Transverse colon (tissue), 4 donors: ENCODE measurements around the gene HTR3B. TPM values are rescaled to one million over a fixed set of nuclear protein-coding genes. Genes with fewer than 3 reads are reported as not detected.

ENCODE experiments used
- DNase-seq: peaks from one replicate; pipeline ENCODE4 v3.0.0-alpha.2; 2019
- H3K27ac ChIP-seq, 4 donors: fragments of 200-600 bp; sonication (generic); 2 replicates each; pipeline ENCODE4 v1.5.1; 2016 to 2018; ENCODE audit warnings: inconsistent platforms in 4 of 4
- H3K27me3 ChIP-seq: fragments of 200-600 bp; sonication (generic); 2 replicates; pipeline ENCODE4 v1.5.1; 2017; ENCODE audit warnings: inconsistent platforms
- H3K36me3 ChIP-seq, 4 donors: fragments of 200-600 bp; sonication (generic); 2 replicates each; pipeline ENCODE4 v1.5.1; 2017 to 2019; ENCODE audit warnings: inconsistent platforms in 4 of 4
- H3K4me1 ChIP-seq, 4 donors: fragments of 200-600 bp; sonication (generic); 2 replicates each; pipeline ENCODE4 v1.5.1; 2017 to 2020; ENCODE audit warnings: inconsistent platforms in 4 of 4
- H3K4me3 ChIP-seq, 4 donors: fragments of 200-600 bp; sonication (generic); 1 replicate in 1 of 4; 2 replicates in 3 of 4; pipeline versions ENCODE4 v1.5.1 to v1.6.1; 2017 to 2019; ENCODE audit warnings: inconsistent platforms in 4 of 4
- H3K9me3 ChIP-seq, 2 donors: fragments of 200-600 bp; sonication (generic); 2 replicates each; pipeline ENCODE4 v1.5.1; 2017 to 2019; ENCODE audit warnings: inconsistent platforms in 2 of 2
- EP300 ChIP-seq: sonication (generic); formaldehyde crosslinking; IDR thresholded peaks from one replicate; pipeline ENCODE4 v1.6.1; 2017; ENCODE audit warnings: antibody characterized with exemption, low read depth
- POLR2A ChIP-seq: fragments of 450-650 bp; IDR thresholded peaks from one replicate; pipeline ENCODE4 v1.6.1; 2016; ENCODE audit warnings: antibody characterized with exemption, mild to moderate bottlenecking, moderate library complexity
- POLR2AphosphoS5 ChIP-seq, 3 donors: sonication (generic); formaldehyde crosslinking; IDR thresholded peaks; one replicate each; pipeline ENCODE4 v1.6.1; 2016; ENCODE audit warnings: antibody characterized with exemption in 3 of 3
- WGBS, 2 donors: methylation state at CpG; one replicate each; pipeline ENCODE4 v1.1.5; 2018; ENCODE audit warnings: low coverage in 1 of 2; 5-methylcytosine and 5-hydroxymethylcytosine counted together
- in situ Hi-C, 4 donors: fragments of 200-750 bp; cut with MboI; loops; one replicate each; pipeline versions ENCODE4 v1.15.0 to v1.15.1; 2017; ENCODE audit warnings: low sequenced_read_pairs in 3 of 4, low pct_ligation_motif_present in 1 of 4, low pct_unique_long_range_greater_than_20kb in 1 of 4
- intact Hi-C: fragments of 100-400 bp; cut with DNase I; formaldehyde crosslinking; loops from one replicate; pipeline ENCODE4 v1.15.1; 2023; ENCODE audit warnings: low total_unique reads
- total RNA-seq, 4 donors: library from RNA; depleted of rRNA; stranded (reverse); fragments of >200 nt; gene quantifications; one replicate each; pipeline ENCODE4 v1.1.0, GENCODE V29; 2016
- TF ChIP-seq, protein P1 (sequence below), 5 experiments: fragments of 200-600 bp in 3 of 5; fragments of 450-650 bp in 2 of 5; sonication (generic) in 3 of 5; IDR thresholded peaks; 1 replicate in 2 of 5; 2 replicates in 3 of 5; pipeline ENCODE4 v1.5.1; 2016 to 2017; ENCODE audit warnings: antibody characterized with exemption in 5 of 5, inconsistent platforms in 3 of 5, mild to moderate bottlenecking in 2 of 5, moderate library complexity in 1 of 5

The HTR3B gene
- total RNA-seq, 4 donors from 2014 or later, result 0.14 TPM; not detected in 3

- TF ChIP-seq, protein P1, sequence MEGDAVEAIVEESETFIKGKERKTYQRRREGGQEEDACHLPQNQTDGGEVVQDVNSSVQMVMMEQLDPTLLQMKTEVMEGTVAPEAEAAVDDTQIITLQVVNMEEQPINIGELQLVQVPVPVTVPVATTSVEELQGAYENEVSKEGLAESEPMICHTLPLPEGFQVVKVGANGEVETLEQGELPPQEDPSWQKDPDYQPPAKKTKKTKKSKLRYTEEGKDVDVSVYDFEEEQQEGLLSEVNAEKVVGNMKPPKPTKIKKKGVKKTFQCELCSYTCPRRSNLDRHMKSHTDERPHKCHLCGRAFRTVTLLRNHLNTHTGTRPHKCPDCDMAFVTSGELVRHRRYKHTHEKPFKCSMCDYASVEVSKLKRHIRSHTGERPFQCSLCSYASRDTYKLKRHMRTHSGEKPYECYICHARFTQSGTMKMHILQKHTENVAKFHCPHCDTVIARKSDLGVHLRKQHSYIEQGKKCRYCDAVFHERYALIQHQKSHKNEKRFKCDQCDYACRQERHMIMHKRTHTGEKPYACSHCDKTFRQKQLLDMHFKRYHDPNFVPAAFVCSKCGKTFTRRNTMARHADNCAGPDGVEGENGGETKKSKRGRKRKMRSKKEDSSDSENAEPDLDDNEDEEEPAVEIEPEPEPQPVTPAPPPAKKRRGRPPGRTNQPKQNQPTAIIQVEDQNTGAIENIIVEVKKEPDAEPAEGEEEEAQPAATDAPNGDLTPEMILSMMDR (IDR thresholded peaks at IDR 0.05), result no peak
- TF ChIP-seq EP300, result no peak
- TF ChIP-seq POLR2A, result no peak
- TF ChIP-seq POLR2AphosphoS5 (IDR thresholded peaks at IDR 0.05), result no peak
- 71 to 75% methylated on average over 1 of the region's 1 CpG for WGBS, 2 donors
- intact Hi-C loops, result no loop called here
- Histone ChIP-seq H3K9me3 (no peaks in the 10 kb centered on the region), H3K36me3 (no peaks in the 10 kb centered on the region), H3K4me3 (no peak overlapping the region), H3K4me1 (no peaks in the 10 kb centered on the region), H3K27ac (no peak overlapping the region), H3K27me3 (no peaks in the 10 kb centered on the region)
- no peak for DNase-seq
- in situ Hi-C loops, result loop anchor here in 1 of 4 donors (25.0 kb wide), 1 partner anchor 380 kb away; no protein-coding TSS in a partner anchor
Measured at GRCh38 chr11:113881856-113882255, 22.7 kb upstream of the HTR3B start.

GRCh38 chr11:113884361-113884836 is 20.2 kb upstream of the HTR3B start:
- intact Hi-C loops, result no loop called here
- no peak for DNase-seq
- no peaks in the 10 kb centered on the region for H3K4me1 ChIP-seq
- H3K36me3 ChIP-seq, result no peaks in the 10 kb centered on the region
- in situ Hi-C loops, result loop anchor here in 1 of 4 donors (25.0 kb wide), 1 partner anchor 378 kb away; no protein-coding TSS in a partner anchor
- TF ChIP-seq EP300 (no peak), POLR2A (no peak), POLR2AphosphoS5 (IDR thresholded peaks at IDR 0.05) (no peak)
- TF ChIP-seq, protein P1 (IDR thresholded peaks at IDR 0.05), result no peak
- WGBS, 2 donors, result 81% methylated on average over 7 of the region's 7 CpGs; no CpG with 5 or more reads in 1 of the 2 donors
- H3K27ac ChIP-seq, result no peak overlapping the region
- H3K9me3 ChIP-seq, result no peaks in the 10 kb centered on the region
- no peaks in the 10 kb centered on the region for H3K27me3 ChIP-seq
- no peak overlapping the region for H3K4me3 ChIP-seq

GRCh38 chr11:113885897-113886296 is 18.7 kb upstream of the HTR3B start:
- intact Hi-C loops (no loop called here), in situ Hi-C loops (loop anchor here in 1 of 4 donors (25.0 kb wide), 1 partner anchor 376 kb away; no protein-coding TSS in a partner anchor)
- 79 to 86% methylated on average over 5 to 6 of the region's 6 CpGs for WGBS, 2 donors

GRCh38 chr11:113888848-113889247 is 15.7 kb upstream of the HTR3B start:
- intact Hi-C loops (no loop called here), in situ Hi-C loops (loop anchor here in 1 of 4 donors (25.0 kb wide), 1 partner anchor 373 kb away; no protein-coding TSS in a partner anchor)
- Histone ChIP-seq H3K4me1 (no peaks in the 10 kb centered on the region), H3K9me3 (no peaks in the 10 kb centered on the region), H3K36me3 (no peaks in the 10 kb centered on the region), H3K27me3 (no peaks in the 10 kb centered on the region), H3K27ac (no peak overlapping the region), H3K4me3 (no peak overlapping the region)
- DNase-seq, result no peak
- TF ChIP-seq, protein P1 (IDR thresholded peaks at IDR 0.05), result no peak
- TF ChIP-seq POLR2AphosphoS5 (IDR thresholded peaks at IDR 0.05) (no peak), EP300 (no peak), POLR2A (no peak)

More at GRCh38 chr11:113885897-113886296, 18.7 kb upstream of the HTR3B start:
- Histone ChIP-seq H3K9me3 (no peaks in the 10 kb centered on the region), H3K27ac (no peak overlapping the region), H3K4me1 (no peaks in the 10 kb centered on the region), H3K27me3 (no peaks in the 10 kb centered on the region), H3K36me3 (no peaks in the 10 kb centered on the region), H3K4me3 (no peak overlapping the region)
- DNase-seq, result no peak
- TF ChIP-seq, protein P1 (IDR thresholded peaks at IDR 0.05), result no peak
